ENCODE data around the gene STX18.

DNA sequence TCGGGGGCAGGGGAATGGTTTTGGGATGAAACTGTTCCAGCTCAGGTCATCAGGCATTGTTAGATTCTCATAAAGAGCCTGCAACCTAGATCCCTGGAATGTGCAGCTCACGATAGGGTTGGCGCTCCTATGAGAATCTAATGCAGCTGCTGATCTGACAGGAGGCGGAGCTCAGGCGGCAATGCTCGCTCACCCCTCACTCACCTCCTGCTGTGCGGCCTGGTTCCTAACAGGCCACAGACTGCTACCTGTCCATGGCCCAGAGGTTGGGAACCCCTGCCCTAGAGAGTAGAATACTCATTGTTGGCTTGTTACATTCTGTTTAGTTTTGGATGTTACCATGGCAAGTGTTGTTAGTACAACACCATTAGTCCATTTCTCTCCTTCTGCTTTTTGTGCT, 40.8 kb upstream of the STX18 start:
- TF ChIP-seq EZH2 (IDR thresholded peaks at IDR 0.05), result no peak
- no peak for TF ChIP-seq POLR2AphosphoS5 (IDR thresholded peaks at IDR 0.05; ENCODE audit: borderline replicate concordance, low read depth, low read length)
